Measurements from ENCODE around the gene FRMD1.

DNA sequence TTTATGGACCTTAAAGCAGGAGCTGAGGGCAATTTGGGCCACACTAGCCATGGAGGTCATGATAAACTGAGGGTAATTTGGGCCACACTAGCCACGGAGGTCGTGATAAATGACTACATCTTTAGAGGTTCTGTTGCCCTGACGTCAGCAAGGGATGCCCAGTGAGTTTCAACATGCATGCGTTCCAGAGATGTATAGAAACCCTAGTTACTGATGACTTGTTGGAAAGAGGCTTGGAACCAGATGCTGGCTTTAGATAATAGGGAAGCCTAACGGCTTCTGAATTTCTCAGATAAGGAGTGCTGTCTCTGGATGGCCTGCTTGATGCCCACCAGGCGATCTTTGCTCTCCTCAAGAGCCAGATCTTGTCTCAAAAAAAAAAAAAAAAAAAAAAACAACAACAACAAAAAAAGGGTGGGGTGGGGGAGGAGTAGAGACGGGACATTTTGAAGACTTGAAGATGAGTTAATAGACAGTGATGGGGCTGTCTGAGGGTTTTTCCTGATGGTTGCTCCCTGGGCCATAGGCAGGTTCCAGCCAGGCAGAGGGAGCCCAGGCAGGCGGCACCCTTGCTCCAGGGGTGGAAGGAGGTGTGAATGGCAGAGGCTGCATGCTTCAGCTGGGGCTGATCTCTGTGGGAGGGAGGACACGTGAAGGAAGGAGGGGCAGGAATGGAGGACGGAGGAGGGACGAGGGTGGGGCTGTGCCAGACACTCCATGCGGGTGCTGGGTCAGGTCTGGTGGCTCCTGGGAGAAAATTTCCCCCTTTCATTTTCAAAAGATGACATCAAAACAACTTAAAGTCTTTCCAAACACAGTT lies 27.0 kb upstream of the FRMD1 start:
- no peak for TF ChIP-seq POLR2AphosphoS5 (IDR thresholded peaks at IDR 0.05)
- TF ChIP-seq, protein P1, sequence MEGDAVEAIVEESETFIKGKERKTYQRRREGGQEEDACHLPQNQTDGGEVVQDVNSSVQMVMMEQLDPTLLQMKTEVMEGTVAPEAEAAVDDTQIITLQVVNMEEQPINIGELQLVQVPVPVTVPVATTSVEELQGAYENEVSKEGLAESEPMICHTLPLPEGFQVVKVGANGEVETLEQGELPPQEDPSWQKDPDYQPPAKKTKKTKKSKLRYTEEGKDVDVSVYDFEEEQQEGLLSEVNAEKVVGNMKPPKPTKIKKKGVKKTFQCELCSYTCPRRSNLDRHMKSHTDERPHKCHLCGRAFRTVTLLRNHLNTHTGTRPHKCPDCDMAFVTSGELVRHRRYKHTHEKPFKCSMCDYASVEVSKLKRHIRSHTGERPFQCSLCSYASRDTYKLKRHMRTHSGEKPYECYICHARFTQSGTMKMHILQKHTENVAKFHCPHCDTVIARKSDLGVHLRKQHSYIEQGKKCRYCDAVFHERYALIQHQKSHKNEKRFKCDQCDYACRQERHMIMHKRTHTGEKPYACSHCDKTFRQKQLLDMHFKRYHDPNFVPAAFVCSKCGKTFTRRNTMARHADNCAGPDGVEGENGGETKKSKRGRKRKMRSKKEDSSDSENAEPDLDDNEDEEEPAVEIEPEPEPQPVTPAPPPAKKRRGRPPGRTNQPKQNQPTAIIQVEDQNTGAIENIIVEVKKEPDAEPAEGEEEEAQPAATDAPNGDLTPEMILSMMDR (IDR thresholded peaks at IDR 0.05) = no peak

Data from upper lobe of left lung (tissue), 4 donors.